Small intestine (tissue), 16 donors: ENCODE data around the gene MBLAC1. TPM values are rescaled to one million over a fixed set of nuclear protein-coding genes. Genes with fewer than 3 reads are reported as not detected.

Experiments
- DNase-seq, 2 donors: peaks; one replicate each; pipeline versions ENCODE4 v3.0.0 to v3.0.0-alpha.2; 2013
- FAIRE-seq: peaks from 2 replicates; lab custom pipeline; 2012; peaks lifted over from hg19 to GRCh38; lab: Jason Lieb, UNC
- H3K27ac ChIP-seq, 3 donors: one replicate each; pipeline ENCODE4 v1.5.1; 2013; ENCODE audit warnings: low read length in 2 of 3, mild to moderate bottlenecking in 2 of 3, control low read depth in 1 of 3, inconsistent platforms in 1 of 3, low read depth in 1 of 3, moderate library complexity in 1 of 3
- H3K27me3 ChIP-seq, 3 donors: one replicate each; pipeline ENCODE4 v1.6.1; 2013; ENCODE audit warnings: low read length in 3 of 3, inconsistent platforms in 1 of 3; ENCODE audit not compliant: control insufficient read depth in 3 of 3, insufficient read depth in 3 of 3
- H3K36me3 ChIP-seq, 3 donors: one replicate each; pipeline ENCODE4 v1.6.1; 2013; ENCODE audit warnings: low read length in 3 of 3, inconsistent platforms in 1 of 3, low read depth in 1 of 3, mild to moderate bottlenecking in 1 of 3, moderate library complexity in 1 of 3; ENCODE audit not compliant: control insufficient read depth in 3 of 3, insufficient read depth in 2 of 3
- H3K4me1 ChIP-seq, 3 donors: one replicate each; pipeline ENCODE4 v1.6.1; 2013; ENCODE audit warnings: low read length in 2 of 3, inconsistent platforms in 1 of 3, low read depth in 1 of 3, mild to moderate bottlenecking in 1 of 3, moderate library complexity in 1 of 3; ENCODE audit not compliant: control insufficient read depth in 3 of 3, insufficient read depth in 2 of 3
- H3K4me3 ChIP-seq, 3 donors: one replicate each; pipeline ENCODE4 v1.5.1; 2013; ENCODE audit warnings: low read length in 3 of 3, control low read depth in 1 of 3, inconsistent platforms in 1 of 3, low read depth in 1 of 3, mild to moderate bottlenecking in 1 of 3, moderate library complexity in 1 of 3
- H3K9me3 ChIP-seq, 2 donors: one replicate each; pipeline ENCODE4 v1.6.1; 2013; ENCODE audit warnings: low read depth in 1 of 2, low read length in 1 of 2; ENCODE audit not compliant: control insufficient read depth in 2 of 2, insufficient read depth in 1 of 2
- WGBS, 3 donors: extraction: QIAGEN DNeasy Blood & Tissue Kit; methylation state at CpG; one replicate each; pipeline ENCODE4 v1.1.7; 2013; 5-methylcytosine and 5-hydroxymethylcytosine counted together
- long read RNA-seq, 10 donors: transcript quantifications; one replicate each; lab custom pipeline, GENCODE V29; 2026
- polyA plus RNA-seq, 4 donors: library from polyadenylated mRNA; stranded (reverse) in 3 of 4; unstranded in 1 of 4; fragments of 200-250 nt in 3 of 4; fragments of 120-200 nt in 1 of 4; gene quantifications; one replicate each; pipeline versions ENCODE4 v1.2.1 to v1.2.3, GENCODE V29; 2013
- donor health status: healthy with polysubstance abuse.
- donor health status: control.
- donor health status: control.
- donor health status: Bipolar disorder and iron deficiency.
- donor health status: healthy.

MBLAC1 gene, protein sequence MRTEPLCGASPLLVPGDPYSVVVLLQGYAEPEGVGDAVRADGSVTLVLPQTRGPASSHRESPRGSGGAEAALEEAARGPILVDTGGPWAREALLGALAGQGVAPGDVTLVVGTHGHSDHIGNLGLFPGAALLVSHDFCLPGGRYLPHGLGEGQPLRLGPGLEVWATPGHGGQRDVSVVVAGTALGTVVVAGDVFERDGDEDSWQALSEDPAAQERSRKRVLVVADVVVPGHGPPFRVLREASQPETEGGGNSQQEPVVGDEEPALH
- polyA plus RNA-seq, result 1 to 10 TPM; 2.0 to 3.3 (median 2.7) TPM
- long read RNA-seq, donor 1, partial matches to known transcripts, result 0 of 2 reads
- long read RNA-seq, donor 1, other reads (novel, unspliced or antisense), result 0 of 2 reads
- long read RNA-seq, donor 2, result 0 reads
- long read RNA-seq, donor 3, result 0 reads
- long read RNA-seq, donor 4, result 0 reads
- long read RNA-seq, donor 5, result 0 reads
- long read RNA-seq, donor 6, partial matches to known transcripts, result 0 of 1 reads
- long read RNA-seq, donor 6, other reads (novel, unspliced or antisense), result 0 of 1 reads
- long read RNA-seq, donor 7, partial matches to known transcripts, result 0 of 4 reads
- long read RNA-seq, donor 7, other reads (novel, unspliced or antisense), result 0 of 4 reads
- long read RNA-seq, donor 8, result 0 reads
- long read RNA-seq, donor 9, partial matches to known transcripts, result 0 of 1 reads
- long read RNA-seq, donor 9, other reads (novel, unspliced or antisense), result 0 of 1 reads
- long read RNA-seq, donor 10, result 0 reads

GRCh38 chr7:100126931-100127865 lies at the start of gene MBLAC1:
MBLAC1 (plus strand) TSS chr7:100126967; CDS start chr7:100127396, 429 bp downstream.
- Histone ChIP-seq H3K27ac (peak within 1 kb of the TSS; percentile 94 to 97 (median 95)), H3K9me3 (no peaks in the 10 kb centered on the region), H3K27me3 (no peaks in the 10 kb centered on the region), H3K4me3 (peak within 1 kb of the TSS; percentile 60 to 94 (median 81)), H3K4me1 (peaks cover 3 to 30% (median 5%) of the 10 kb centered on the region in 3 donors), H3K36me3 (peaks cover 0 to 2% (median 0%) of the 10 kb centered on the region in 3 donors)
- WGBS, 3 donors, result 0 to 1% (median 0%) methylated on average over 54 to 85 of the region's 85 CpGs
- DNase-seq (peak; percentile 93 to 97), FAIRE-seq (no peak)

DNA sequence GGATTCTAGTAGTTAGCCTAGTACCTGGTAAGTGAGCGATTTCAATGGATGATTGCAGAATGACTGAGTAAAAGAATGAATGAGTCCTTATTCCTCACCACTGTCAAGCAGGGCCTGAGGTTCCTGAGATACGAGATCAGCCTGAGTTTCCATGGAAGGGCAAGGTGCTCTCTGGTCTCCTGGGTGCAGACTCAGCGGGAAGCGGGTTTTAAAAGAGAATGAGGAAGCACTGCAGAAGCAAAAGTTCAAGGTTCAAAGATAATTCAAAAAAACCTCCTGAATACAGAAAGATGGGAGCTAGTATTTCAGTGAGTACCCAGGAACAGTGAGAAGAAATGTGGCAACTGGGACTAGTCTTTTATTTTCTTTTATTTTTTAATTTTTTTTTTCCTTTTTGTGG lies 49.6 kb upstream of the MBLAC1 start:
- peaks cover 0 to 31% of the 10 kb centered on the region in 2 donors for H3K9me3 ChIP-seq
- H3K4me3 ChIP-seq, result no peak overlapping the region
- peak overlapping the region in 1 of 3 donors; percentile 90 for H3K27ac ChIP-seq
- peaks cover 0 to 42% (median 2%) of the 10 kb centered on the region in 3 donors for H3K4me1 ChIP-seq
- FAIRE-seq (no peak), DNase-seq (peak; percentile 78 to 94)
- peaks cover 0 to 2% (median 0%) of the 10 kb centered on the region in 3 donors for H3K27me3 ChIP-seq
- H3K36me3 ChIP-seq, result peaks cover 21 to 77% (median 35%) of the 10 kb centered on the region in 3 donors
- 37 to 74% (median 57%) methylated on average over 4 of the region's 4 CpGs for WGBS, 3 donors

DNA sequence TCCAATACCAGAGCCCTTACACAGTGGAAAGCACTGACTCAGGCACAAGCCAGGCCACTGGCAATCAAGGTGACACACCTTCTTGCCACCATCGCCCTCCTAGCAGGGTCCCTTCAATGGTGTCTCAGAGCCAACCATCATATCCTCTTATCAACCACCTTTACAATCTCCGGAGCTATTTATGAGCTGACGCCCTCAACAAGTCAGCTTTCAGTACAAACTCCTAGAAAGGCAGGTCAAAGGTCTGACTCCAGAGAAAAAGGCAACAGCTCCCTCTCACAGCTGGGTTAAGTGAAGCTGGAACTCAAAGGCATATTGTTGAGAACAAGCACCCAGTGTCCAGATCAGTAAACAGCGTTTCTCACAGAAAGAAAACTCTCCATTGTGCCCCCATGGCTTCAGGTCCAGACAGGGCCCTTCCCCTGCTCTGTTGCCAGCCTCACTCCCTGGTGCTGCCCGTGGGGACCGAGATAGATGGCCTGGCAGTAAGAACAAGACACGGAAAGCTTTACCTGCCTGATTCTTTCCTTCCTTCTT lies 47.7 kb upstream of the MBLAC1 start:
- Histone ChIP-seq H3K27ac (peak overlapping the region; percentile 77 to 92 (median 90)), H3K36me3 (peaks cover 7 to 59% (median 18%) of the 10 kb centered on the region in 3 donors), H3K4me1 (peaks cover 0 to 46% (median 2%) of the 10 kb centered on the region in 3 donors), H3K4me3 (peak overlapping the region in 2 of 3 donors; percentile 27 to 74), H3K27me3 (no peaks in the 10 kb centered on the region), H3K9me3 (peaks cover 0 to 13% of the 10 kb centered on the region in 2 donors)
- FAIRE-seq (no peak), DNase-seq (peak; percentile 89 to 98)
- WGBS, 3 donors, result 18 to 59% (median 36%) methylated on average over 7 of the region's 7 CpGs

DNA sequence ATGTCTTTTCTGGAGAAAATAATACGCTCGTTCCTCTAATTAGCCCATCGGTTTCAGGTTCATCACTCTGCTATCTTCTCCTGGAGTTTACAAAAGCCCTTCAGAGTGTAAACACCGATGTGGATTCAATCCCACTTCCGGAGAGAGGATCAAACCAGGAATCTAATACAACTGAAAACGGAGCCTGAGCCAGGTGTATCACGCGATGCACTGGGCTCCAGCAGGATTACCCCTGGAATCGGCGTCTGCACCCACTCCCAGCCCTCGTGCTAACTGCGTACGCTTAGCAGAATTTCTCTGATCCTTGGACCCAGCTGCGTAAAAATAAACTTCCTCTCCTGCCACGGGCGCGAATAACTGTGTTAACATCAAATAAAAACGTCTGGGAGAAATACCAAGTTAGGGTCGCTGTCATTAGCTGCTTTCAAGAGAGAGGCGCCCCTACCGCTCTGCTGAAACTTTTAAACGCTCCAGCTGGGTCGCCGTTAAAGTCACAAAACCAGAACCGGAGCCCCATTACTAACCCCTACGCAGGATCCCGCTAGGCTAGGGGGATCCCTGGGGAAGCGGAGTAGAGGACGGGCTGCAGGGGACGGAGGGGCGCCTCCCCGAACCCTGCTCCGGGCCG lies 45.7 kb upstream of the MBLAC1 start:
- peak overlapping the region; percentile 90 to 92 (median 91) for H3K27ac ChIP-seq
- H3K27me3 ChIP-seq, result no peaks in the 10 kb centered on the region
- H3K4me3 ChIP-seq, result peak overlapping the region; percentile 74 to 95 (median 89)
- peaks cover 0 to 39% (median 3%) of the 10 kb centered on the region in 3 donors for H3K36me3 ChIP-seq
- H3K4me1 ChIP-seq, result peaks cover 0 to 46% (median 2%) of the 10 kb centered on the region in 3 donors
- peak; percentile 43 to 71 for DNase-seq
- no peaks in the 10 kb centered on the region for H3K9me3 ChIP-seq
- FAIRE-seq, result no peak
- WGBS, 3 donors, result 1 to 2% (median 1%) methylated on average over 33 to 34 of the region's 34 CpGs

DNA sequence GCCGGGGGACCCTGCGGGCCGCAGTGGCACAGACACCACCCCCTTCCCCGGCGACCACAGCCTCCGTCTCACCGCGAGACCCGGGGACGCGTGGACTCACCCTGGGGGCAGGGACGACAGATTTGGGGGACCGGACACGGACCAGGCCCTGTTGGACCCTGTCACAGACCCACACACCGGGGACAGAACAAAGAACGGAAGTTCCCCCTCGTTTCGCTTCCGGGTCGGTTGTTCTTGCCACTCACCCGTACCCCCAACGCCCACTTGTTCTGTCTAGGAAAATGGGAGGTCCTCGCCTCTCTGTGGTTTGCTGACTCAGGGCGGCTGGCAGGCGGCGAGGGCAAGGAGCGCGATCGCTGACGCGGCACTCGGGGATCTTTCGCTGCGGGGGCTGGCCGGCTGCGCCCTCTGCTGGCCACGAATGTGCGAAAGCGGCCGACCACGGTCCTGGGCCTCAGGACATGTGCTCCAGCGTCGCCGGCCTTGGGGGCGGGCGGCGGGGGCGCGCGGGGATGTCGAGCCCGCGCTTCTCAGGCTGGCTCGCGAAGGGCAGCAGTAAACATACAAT lies 45.1 kb upstream of the MBLAC1 start, which contains the start of gene ZNF3:
Gene ZNF3 (minus strand): TSS at position 189 of the 568 bp plus-strand sequence. CDS start 4,366 bp downstream, outside the sequence.
- WGBS, 3 donors, result 0 to 2% (median 1%) methylated on average over 53 to 55 of the region's 55 CpGs
- peaks cover 0 to 33% (median 1%) of the 10 kb centered on the region in 3 donors for H3K36me3 ChIP-seq
- no peaks in the 10 kb centered on the region for H3K27me3 ChIP-seq
- FAIRE-seq (no peak), DNase-seq (peak; percentile 99)
- H3K9me3 ChIP-seq, result no peaks in the 10 kb centered on the region
- H3K27ac ChIP-seq, result peak within 1 kb of the TSS; percentile 90 to 92 (median 91)
- H3K4me1 ChIP-seq, result peaks cover 0 to 43% (median 2%) of the 10 kb centered on the region in 3 donors
- peak within 1 kb of the TSS; percentile 74 to 95 (median 89) for H3K4me3 ChIP-seq

GRCh38 chr7:100082978-100083377 lies 43.8 kb upstream of the MBLAC1 start:
- WGBS, 3 donors, result 52 to 63% (median 60%) methylated on average over 4 of the region's 4 CpGs
- Histone ChIP-seq H3K4me1 (peaks cover 0 to 33% (median 2%) of the 10 kb centered on the region in 3 donors), H3K36me3 (peaks cover 0 to 20% (median 0%) of the 10 kb centered on the region in 3 donors), H3K27me3 (no peaks in the 10 kb centered on the region), H3K4me3 (no peak overlapping the region), H3K27ac (peak overlapping the region in 1 of 3 donors; percentile 83), H3K9me3 (no peaks in the 10 kb centered on the region)
- no peak for FAIRE-seq
- no peak for DNase-seq

DNA sequence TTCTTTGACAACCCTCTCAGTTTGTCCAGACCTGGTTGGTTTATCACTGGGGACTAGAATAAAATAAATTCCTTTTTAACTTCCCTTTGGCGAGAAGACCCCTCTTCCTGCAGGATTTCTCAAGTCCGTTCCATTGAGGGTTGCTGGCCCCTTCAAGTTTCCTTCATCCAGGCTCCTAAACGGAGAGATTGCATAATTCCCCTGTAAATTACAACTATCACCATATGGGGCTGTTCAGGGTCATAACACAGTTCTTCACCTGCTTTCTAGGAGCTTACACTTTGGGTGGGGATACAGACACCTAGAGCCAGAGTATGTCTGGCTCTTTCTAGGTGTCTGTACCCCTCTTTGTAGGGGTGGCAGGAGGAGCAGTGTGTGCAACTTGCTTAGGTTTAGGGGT lies 41.3 kb upstream of the MBLAC1 start:
- WGBS, 3 donors, result 50 to 65% (median 64%) methylated on average over 3 of the region's 3 CpGs
- peaks cover 0 to 23% (median 0%) of the 10 kb centered on the region in 3 donors for H3K4me1 ChIP-seq
- DNase-seq (no peak), FAIRE-seq (no peak)
- no peak overlapping the region for H3K4me3 ChIP-seq
- H3K27ac ChIP-seq, result no peak overlapping the region
- peaks cover 0 to 6% (median 0%) of the 10 kb centered on the region in 3 donors for H3K36me3 ChIP-seq
- H3K9me3 ChIP-seq, result no peaks in the 10 kb centered on the region
- H3K27me3 ChIP-seq, result no peaks in the 10 kb centered on the region
